Measurements from ENCODE around the gene FCHSD2.

Gene FCHSD2

GRCh38 chr11:72869831-72870230 lies 272.3 kb downstream of the FCHSD2 start:
- no peak for TF ChIP-seq CTCF (IDR thresholded peaks at IDR 0.05; ENCODE audit: low read length, missing control alignments)
- H3K4me3 ChIP-seq (replicated peaks; ENCODE audit: low read depth, low read length): no peak overlapping the region
- DNase-seq (ENCODE audit: low read depth): no peak

- no peak overlapping the region for H3K4me3 ChIP-seq (replicated peaks; ENCODE audit: low read depth, low read length)
- no peak for DNase-seq (ENCODE audit: low read depth)
- no peak for TF ChIP-seq CTCF (IDR thresholded peaks at IDR 0.05; ENCODE audit: low read length, missing control alignments)
Observed at GRCh38 chr11:72867970-72868369, 274.1 kb downstream of the FCHSD2 start.

- no peak for TF ChIP-seq CTCF (IDR thresholded peaks at IDR 0.05; ENCODE audit: low read length, missing control alignments)
- H3K4me3 ChIP-seq (replicated peaks; ENCODE audit: low read depth, low read length): no peak overlapping the region
- DNase-seq (ENCODE audit: low read depth): peak; percentile 79
Observed at GRCh38 chr11:72864702-72865655, 277.1 kb downstream of the FCHSD2 start.

- TF ChIP-seq CTCF (IDR thresholded peaks at IDR 0.05; ENCODE audit: low read length, missing control alignments): no peak
- DNase-seq (ENCODE audit: low read depth): no peak
- no peak overlapping the region for H3K4me3 ChIP-seq (replicated peaks; ENCODE audit: low read depth, low read length)
Observed at GRCh38 chr11:72863916-72864315, 278.2 kb downstream of the FCHSD2 start.

DNA sequence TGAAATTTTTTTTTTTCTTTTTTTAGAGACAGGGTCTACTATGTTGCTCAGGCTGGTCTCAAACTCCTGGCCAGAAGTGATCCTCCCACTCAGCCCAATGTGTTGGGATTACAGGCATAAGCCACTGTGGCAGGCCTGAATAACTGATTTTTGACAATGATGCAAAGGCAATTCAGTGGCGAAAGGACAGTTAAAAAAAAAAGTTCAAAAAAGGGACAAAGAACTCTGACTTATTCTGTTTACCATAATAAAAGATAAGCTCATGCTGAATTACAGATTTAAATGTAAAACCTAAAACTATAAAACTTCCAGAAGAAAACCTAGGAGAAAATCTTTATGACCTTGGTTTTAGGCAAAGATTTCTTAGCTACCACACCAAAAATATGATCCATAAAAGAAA lies 279.0 kb downstream of the FCHSD2 start:
- no peak for DNase-seq (ENCODE audit: low read depth)
- no peak overlapping the region for H3K4me3 ChIP-seq (replicated peaks; ENCODE audit: low read depth, low read length)
- no peak for TF ChIP-seq CTCF (IDR thresholded peaks at IDR 0.05; ENCODE audit: low read length, missing control alignments)

DNA sequence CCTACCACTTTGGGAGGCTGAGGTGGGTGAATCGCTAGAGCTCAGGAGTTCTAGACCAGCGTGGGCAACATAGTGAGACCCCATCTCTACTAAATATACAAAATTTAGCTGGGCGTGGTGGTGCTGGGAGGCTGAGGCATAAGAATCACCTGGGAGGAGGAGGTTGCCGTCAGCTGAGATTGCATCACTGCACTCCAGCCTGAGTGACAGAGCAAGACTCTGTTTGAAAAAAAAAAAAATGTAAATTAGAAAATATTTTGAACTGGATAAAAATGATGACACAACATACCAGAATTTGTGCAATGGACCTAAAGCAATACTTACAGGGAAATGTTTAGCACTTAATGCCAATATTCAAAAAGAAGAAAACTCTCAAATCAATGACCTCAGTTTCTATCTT lies 281.5 kb downstream of the FCHSD2 start:
- no peak overlapping the region for H3K4me3 ChIP-seq (replicated peaks; ENCODE audit: low read depth, low read length)
- no peak for DNase-seq (ENCODE audit: low read depth)
- no peak for TF ChIP-seq CTCF (IDR thresholded peaks at IDR 0.05; ENCODE audit: low read length, missing control alignments)

DNA sequence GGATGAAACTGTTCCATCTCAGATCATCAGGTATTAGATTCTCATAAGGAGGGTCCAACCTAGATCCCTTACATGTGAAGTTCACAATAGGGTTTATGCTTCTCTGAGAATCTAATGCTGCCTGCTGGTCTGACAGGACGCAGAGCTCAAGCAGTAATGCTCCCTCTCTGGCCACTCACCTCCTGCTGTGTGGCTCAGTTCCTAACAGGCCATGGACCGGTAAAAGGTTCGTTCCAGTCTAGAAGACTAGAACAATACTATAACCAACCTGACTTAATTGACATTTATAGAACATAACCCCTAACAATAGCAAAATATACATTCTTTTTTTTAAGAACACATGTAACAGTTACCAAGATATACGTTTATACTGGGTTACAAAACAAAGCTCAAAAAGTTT lies 282.1 kb downstream of the FCHSD2 start:
- H3K4me3 ChIP-seq (replicated peaks; ENCODE audit: low read depth, low read length): no peak overlapping the region
- TF ChIP-seq CTCF (IDR thresholded peaks at IDR 0.05; ENCODE audit: low read length, missing control alignments): no peak
- DNase-seq (ENCODE audit: low read depth): no peak

Measured in fibroblast of pulmonary artery (primary cell).